GM18873 (cell line): ENCODE data around the gene ZFP36.
"Not testable (repeated sequence)": the region's sequence is repeated elsewhere in the genome, so short reads cannot be mapped to it uniquely, and the experiment has no call there.

Experiments used
- ATAC-seq: cut with Tn5 transposase; IDR thresholded peaks from one replicate; pipeline ENCODE4 v1.9.1; 2021; ENCODE audit warnings: mild to moderate bottlenecking, moderate library complexity, moderate number of reproducible peaks; ENCODE audit not compliant: unreplicated experiment, low FRiP score

ZFP36 gene

GRCh38 chr19:39406656-39407409, at the start of gene ZFP36:
TSS of gene ZFP36 (plus strand) at chr19:39406847. CDS start at chr19:39406905, 58 bp downstream.
- ATAC-seq, result no peak

GRCh38 chr19:39359026-39359425, 47.6 kb upstream of the ZFP36 start:
- ATAC-seq, result no peak

- no peak for ATAC-seq
These were observed 46.0 kb upstream of the ZFP36 start for GRCh38 chr19:39360599-39360998.

DNA sequence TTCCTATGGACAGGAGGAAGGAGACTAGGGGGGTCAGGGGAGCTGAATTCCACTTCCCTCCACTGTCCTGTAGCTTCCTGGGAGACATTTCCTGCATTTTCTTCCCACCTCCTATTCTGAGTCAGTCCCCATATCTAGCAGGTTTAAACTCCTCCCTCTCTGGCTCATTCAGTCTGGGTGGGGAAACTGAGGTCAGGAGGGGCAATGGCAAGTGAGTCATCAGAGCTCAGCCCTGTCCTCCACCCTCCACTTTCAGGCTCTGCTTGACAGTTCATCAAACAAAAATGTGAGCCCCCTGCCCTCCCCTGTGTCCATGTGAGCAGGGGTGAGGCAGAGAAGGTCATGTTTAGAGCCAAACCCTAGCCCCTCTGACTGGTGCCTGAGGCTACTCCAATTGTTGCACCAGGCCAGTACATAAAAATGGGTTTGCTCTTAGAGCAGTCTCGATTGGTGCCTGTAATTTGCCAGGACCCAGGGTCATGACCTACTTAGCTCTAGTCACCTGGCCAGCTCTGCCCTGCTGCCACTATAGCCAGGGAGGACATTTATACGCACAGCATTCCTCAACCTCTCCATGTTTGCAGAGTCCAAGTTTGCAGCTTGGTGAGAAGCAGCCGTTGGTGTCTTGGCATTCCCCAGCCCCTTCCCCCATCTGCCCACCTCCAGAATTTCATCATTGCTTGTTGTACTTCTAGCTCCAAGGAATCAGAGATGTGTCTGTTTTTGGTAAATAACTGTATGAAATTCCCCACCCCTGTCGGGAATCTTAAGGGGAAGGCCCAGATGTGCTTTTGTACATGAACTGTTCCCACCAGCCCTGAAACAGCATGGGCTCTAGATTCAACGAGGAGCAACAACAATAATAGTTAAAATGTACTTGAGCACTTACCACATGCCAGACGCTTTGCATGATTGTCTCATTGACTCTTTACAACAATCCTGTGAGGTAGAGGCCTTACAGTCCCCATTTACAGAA, 43.7 kb upstream of the ZFP36 start:
- no peak for ATAC-seq

GRCh38 chr19:39363901-39364457, 42.7 kb upstream of the ZFP36 start:
- ATAC-seq, result no peak

DNA sequence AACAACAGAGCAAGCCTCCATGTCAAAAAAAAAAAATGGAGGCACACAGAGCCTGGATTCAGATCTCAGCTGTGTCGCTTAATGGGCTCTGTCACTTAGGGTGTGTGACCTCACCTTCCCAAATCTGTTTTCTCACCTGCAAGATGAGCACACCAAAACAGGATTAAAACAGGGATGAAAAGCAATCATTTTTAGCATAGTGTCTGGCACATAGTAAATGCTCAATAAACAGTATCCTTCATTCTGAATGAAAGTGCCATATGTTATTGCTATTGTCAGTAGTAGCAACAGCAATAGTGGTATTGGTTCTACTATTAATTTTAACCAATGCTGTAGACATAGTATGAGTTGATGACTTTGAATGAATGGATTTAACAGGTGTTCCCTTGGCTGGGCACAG, 41.1 kb upstream of the ZFP36 start:
- ATAC-seq, result no peak

DNA sequence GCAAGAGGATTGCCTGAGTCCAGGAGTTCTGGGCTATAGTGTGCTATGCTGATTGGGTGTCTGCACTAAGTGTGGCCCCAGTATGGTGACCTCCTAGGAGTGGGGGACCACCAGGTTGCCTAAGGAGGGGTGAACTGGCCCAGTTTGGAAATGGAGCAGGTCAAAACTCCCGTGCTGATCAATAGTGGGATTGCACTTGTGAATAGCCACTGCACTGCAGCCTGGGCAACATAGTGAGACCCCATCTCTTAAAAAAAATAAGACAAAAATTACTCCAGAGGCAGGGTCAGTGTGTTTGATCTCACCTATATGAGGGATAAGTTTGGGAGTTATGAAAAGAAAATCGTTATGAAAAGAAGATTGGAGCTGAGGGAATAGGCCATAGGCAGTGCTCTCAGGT, 37.4 kb upstream of the ZFP36 start:
- ATAC-seq, result no peak

- ATAC-seq, result no peak
These were observed 35.9 kb upstream of the ZFP36 start for GRCh38 chr19:39370735-39371134.

DNA sequence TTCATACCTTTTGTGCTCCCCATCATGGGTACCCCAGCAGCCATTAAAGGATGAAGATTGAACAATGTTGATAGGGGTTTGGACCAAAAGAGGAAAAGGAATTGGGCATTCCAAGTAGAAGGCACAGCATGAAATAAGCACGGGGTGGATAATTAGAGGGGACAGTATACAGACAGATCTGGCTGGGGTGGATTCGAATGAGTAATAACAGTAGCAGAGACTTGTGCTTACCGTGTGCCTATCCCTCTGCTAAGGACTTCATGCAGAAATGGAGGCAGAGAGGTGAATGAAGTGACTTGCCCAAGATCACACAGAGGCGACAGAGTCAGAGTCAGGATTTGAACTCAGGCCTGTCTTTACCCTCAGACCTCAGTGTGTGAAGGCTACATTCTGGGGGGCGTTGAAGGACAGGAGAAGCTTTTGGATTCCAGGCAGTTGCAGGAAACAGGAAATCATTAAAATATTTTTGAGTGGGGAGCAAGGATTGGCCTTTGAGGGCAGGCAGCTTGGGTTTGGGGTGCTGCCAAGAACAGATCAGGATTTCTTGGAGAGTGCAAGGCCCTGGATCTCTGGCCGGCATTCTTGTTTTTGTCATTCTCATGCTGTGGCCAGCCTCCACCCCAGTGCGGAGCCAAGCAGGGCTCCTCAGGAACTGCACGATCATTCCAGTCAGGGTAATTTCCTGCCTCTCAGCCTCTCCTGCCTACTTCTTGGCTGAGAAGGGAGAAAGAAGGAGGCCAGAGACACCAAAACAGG, 34.4 kb upstream of the ZFP36 start:
- no peak for ATAC-seq

DNA sequence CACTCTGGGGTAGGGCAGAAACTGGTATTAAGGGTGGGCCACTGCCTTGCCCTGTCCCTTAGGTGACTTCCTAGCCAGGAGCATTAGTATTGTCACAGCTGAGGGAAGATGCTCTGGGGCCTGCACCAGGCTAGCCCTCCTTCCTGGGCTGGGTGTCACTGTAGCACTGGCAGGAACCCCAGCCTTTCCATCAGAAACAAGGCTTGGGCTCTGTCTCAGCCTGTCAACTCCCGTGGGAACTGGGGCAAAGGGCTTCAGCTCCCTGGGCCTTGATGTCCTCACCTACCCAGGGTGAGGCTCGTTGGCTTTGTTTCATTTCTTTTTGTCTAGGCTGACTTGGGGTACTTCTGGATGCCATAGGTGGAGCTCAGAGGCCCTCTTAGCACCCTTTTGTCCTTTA, 33.7 kb upstream of the ZFP36 start:
- ATAC-seq, result no peak

GRCh38 chr19:39375929-39376328, 30.7 kb upstream of the ZFP36 start:
- no peak for ATAC-seq

DNA sequence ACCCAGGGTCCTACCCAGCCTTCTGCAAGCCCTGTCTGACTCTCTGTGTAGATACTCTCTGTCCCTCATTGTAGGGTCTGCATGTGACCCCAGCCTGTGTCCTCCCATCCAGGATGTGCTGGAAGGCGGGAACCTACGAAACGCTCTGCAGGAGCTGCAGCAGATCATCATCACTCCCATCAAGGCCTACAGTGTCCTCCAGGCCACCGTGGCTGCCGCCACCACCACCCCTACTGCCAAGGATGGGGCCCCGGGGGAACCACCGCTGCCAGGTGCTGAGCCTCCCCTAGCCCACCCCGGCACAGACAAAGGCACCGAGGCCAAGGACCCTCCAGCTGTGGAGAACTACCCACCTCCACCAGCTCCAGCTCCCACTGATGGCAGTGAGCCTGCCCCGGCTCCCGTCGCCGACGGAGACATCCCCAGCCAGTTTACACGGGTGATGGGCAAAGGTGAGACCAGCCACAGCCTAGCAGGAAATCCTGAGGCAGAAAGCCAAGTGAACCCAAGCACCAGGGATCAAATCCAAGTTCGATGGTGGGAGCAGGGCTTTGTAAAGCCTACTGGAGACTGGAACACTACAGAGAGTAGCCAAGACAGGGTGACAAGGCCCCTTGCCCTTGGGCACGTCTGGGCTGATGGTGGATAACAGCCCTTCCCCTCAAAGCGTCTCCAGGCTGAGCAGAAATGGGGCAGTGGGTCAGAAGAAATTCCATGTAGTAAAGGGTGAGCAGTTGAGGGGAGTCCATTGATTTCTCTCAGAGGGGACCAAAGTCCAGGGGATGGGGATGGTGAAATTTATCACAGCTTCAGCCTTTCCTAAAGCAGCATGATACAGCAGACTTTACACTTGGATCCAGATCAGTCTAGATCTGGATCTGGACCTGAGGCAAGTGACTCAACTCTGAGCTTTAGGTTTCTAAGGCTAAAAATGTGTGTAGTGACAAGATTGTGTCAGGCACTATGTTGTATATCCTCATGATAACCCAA, 29.0 kb upstream of the ZFP36 start:
- no peak for ATAC-seq

DNA sequence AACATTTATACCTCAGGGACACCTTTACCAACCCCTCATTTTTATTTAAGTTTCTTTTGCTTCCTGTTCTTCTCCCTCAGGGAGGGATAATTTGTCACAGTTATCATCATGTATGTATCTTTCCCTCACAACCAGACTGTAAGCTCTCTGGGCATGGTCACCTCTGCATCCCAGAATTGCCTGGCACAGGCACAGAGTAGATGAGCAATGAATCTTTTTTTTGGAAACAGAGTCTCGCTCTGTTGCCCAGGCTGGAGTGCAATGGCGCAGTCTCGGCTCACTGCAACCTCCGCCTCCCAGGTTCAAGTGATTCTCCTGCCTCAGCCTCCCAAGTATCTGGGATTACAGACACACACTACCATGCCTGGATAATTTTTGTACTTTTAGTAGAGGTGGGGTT, 27.3 kb upstream of the ZFP36 start:
- ATAC-seq, result not testable (repeated sequence)

- no peak for ATAC-seq
These were observed 26.7 kb upstream of the ZFP36 start for GRCh38 chr19:39379865-39380396.

GRCh38 chr19:39380521-39381502, 25.8 kb upstream of the ZFP36 start:
- no peak for ATAC-seq

DNA sequence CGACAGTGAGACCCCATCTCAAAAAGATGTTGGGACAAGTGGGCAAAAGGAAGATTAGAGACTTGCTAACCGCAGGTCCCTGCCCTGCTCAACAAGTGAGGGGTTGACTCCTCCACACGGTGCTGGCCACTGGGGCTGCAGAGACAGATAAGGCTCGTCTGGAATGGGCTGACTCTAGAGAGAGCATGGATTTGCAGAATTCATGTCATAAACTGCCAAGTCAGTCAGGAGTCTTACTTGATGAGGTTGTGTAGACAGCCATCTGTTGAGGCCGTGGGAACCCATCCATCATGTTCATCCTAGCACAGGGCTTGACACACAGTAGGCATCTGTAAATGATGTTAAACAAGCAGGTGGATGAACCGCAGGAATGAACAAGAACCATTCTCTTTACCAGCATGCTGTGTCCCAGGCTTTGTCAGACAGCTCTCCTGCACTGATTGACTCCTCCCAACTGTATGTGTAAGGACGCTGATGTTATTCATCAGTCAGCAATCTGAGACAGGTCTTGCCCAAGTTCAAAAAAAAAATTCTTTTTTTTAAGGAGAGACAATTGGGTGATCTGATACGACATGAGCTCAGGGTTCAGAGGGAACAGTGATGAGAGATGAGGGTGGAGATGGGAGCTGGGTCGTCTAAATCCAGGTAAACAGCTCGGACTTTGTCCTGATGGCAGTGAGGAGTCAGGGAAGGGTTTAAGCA, 24.6 kb upstream of the ZFP36 start:
- no peak for ATAC-seq
